Midbrain (tissue), 1 donor: ENCODE data around the gene ADCK1.
"Not testable (repeated sequence)": the region's sequence is repeated elsewhere in the genome, so short reads cannot be mapped to it uniquely, and the experiment has no call there.

ENCODE experiments used
- DNase-seq: peaks from one replicate; lab custom pipeline; 2025; lab: John Stamatoyannopoulos, UW

Gene ADCK1, protein sequence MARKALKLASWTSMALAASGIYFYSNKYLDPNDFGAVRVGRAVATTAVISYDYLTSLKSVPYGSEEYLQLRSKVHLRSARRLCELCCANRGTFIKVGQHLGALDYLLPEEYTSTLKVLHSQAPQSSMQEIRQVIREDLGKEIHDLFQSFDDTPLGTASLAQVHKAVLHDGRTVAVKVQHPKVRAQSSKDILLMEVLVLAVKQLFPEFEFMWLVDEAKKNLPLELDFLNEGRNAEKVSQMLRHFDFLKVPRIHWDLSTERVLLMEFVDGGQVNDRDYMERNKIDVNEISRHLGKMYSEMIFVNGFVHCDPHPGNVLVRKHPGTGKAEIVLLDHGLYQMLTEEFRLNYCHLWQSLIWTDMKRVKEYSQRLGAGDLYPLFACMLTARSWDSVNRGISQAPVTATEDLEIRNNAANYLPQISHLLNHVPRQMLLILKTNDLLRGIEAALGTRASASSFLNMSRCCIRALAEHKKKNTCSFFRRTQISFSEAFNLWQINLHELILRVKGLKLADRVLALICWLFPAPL

DNA sequence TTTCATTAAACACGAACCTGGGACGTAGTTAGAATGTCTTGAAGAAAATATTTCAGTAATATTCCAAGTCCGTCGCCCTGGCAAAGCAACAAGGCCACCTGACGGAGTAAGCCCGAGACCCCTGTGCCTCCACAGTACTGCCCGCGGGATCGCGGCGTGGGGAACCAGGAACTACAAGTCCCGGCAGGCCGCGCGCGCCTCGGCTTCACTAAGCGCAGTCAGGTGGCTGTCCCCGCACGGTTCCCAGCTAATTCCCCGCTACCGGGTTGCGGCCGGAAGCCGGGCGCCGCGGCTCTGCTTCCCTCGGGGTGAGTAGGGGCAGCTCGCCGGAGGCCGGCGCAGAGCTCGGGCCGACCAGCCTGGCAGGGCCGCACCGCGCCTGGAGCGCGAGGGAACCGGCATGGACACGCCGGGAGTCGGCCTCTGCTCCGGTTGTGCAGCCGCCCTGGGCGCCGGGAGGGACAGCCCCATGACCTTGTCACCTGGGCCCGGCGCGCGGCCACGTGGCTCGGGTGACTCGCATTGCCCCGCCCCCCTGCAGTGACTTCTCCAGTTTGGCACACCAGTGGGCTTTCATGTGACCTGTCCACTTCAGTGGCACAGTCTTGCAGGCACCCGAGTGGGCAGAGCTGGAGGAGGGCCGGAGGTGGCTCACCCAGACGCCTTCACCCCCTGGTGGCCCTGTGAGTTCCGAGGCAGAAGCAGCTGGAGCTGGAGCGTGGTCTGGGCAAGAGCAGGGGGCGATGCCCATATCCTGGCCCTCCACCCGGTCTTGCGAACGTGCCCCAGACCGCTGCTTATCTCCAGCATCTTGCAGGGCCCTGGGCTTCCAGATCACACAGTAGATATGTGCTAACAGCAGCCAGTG is at the start of gene ADCK1:
Gene ADCK1 (plus strand): TSS at position 247 of the 868 bp plus-strand sequence. CDS start 18,870 bp downstream, outside the sequence.
- peak; percentile 91 for DNase-seq

DNA sequence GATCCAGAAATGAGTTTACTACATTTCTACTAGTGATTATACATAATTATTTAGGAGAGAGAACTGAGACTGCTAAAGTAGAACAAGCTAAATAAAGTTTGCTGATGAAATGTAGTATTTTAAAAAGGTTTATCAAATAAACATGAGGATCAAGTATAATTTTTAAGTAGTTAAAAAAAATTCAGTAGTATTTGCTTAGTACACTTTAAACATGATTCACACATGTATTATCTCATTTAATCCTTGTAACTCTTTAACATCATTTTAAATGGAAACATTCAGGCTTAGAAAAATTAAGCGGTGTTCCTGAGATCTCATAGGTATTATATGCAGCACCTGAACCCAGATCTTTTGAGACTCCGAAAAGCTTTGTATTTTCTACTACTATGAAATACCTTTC is 47.6 kb upstream of the ADCK1 start:
- DNase-seq: no peak

DNA sequence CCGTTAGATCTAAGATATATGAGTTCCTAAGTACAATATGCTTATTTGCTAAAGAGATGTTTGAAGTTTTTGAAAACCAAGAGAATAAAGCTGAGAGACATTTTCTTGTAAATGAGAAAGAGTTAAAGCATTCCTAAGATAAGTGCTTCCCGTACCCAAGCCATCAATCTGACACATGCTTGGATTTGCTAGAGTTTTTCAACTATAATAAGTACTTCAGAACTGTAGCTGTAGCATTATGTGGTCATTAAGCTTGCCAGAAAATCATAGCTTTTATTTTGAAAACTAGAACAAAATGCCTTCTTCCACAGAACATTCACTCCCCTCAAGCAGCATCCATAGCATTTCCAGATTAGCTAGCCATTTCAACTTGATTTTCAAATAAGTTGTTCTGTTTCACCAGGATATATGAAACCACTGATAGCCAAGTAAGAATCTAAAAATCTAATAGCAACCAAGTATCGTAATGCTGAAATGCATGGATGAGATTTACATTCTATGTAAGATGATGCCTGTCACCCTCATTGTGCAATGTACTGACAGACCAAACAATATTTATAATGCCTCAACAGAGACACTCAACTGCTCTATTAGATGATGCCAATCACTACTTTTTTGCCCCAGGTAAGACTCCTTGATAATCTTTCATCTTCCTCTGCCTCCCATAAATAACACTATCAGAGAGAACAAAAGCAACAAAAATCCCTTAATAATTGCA is 47.0 kb upstream of the ADCK1 start:
- no peak for DNase-seq

DNA sequence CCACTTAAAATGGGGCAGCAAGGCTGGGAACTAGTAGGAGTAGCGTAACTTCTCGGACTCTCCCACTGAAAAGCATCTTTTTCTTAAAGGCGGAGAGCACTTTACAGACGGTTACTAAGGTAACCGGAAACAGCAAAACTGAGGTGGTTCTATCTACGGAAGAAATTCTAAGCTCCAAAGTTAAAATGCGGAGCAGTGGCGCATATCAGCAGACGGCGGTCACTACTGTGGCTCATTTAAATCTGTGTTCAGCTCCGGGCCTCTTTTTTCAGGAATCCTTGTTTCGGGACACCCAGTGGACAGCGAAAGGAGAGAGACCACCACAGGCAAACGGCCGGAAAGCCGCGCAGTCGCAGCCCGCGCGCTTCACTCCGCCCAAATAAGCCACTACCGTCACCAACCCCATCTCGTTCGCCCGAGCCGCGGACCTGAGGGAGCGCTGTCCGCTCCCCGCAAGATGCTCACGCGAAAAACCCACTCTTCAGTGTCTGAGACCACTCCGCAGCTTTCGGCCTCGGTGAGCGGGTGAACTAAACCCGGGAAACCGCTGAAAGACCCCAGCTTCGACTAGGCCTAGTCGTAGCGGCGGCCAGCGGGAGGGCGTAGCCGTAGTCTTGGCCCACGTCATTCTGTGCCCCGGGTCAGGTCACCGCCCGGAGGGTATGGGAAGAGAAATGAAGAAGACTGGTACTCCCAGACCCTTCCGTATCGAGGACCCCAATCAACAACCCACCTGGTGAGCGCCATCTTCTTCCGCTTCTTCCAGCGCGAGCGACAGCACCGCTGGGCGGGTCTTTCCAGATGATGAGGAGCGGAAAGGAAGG is 39.3 kb upstream of the ADCK1 start, which contains the start of gene SNW1:
Gene SNW1 (minus strand): TSS at position 776 of the 824 bp plus-strand sequence. CDS start 29 bp downstream, at position 747.
- DNase-seq: peak; percentile 49

DNA sequence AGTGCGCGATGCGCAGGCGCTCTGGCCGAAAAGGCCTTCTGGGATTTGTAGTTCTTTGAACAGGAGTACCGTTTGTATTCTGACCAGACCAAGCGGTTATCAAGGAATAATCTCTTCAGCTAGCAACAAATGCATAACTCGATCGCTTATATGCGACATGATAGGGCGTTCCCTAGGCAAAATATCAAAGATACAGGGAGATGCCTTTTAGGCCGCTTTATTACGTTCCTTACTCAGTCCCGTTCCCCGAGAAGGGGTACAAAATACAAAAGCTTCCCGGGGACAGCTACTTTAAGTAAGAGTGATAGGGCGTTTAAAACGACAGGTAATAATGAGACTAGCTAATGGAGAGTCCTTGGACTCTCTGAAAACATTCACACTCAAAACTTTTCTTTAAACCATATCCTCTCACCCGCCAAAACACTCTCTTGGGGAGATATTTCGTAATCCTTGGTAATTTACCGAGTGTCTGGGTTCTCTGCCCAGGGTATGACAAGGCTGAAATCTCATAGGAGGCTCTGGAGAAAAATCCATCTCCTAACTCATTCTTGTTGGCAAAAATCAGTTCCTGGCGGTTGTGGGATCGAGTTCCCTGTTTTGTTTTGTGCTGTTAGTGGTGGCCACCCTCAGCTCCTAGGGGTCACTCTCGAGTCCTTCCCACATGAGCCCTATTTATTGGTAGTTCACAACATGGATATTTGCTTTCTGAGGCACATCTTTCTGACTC is 38.5 kb upstream of the ADCK1 start:
- peak; percentile 98 for DNase-seq

DNA sequence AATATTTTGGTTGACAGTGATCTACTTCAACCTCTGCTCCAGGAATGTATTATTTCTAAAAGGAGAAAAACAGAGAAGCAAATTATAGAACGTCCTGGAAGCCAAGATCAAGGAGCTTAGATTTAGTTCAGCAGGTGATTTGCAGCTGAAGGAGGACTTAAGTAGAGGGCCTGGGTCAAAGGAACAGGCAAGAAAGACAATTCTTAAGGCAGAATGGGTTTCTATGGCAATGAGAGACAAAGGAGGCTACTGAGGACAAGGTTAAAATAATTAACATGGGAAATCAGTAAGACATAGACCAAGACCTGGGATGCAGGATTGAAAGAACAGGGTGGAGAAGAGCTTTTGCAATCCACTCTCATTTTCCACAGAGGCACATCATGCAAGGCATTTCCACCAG is 36.6 kb upstream of the ADCK1 start:
- no peak for DNase-seq

DNA sequence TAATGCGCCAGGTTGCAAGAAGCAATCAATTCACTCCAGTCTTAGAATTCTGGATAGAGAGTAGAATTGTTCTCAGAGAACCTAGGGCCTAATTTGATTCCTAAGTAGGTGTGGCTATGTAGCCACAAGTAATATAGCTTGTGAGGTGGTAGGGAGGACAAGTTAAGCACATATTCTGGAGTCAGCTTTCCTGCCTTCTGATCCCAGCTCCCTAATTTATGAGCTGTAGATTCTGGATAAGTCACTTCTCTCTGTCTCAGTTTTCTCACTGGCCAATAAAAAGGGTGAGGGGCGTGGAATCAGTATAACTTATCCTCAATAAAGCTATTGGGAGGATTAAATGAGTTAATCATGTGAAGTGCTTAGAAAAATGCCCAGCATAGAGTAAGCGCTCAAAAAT is 35.9 kb upstream of the ADCK1 start:
- no peak for DNase-seq

DNA sequence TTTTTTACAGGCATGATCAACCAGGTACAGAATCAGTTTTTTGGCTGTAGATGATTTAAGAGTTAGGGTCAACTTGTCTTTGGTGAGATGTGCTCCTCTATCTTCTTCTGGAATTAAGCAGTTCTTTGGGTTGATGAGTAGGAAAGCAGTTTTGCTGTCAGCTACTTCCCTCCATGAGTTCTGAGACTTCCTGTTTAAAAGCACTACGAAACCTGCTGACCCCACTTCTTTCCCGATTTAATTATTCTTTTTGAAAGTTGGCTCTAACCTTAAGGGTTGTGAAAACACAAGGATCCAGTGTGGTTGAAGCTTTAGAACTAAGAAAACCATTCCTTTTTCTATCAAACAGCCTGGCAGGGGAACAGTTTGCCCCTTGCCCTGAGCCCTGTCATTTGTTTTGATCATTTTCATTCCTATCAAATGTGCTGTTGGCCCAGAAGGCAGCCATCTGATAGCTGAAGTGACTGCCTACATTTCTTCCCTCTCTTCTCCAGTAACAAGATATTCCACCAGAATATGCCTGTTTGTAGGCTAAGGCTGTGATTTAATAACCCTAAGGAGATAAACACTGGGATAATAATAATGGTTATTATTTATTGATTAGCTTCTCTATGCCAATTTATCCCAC is 31.4 kb upstream of the ADCK1 start:
- DNase-seq: not testable (repeated sequence)

DNA sequence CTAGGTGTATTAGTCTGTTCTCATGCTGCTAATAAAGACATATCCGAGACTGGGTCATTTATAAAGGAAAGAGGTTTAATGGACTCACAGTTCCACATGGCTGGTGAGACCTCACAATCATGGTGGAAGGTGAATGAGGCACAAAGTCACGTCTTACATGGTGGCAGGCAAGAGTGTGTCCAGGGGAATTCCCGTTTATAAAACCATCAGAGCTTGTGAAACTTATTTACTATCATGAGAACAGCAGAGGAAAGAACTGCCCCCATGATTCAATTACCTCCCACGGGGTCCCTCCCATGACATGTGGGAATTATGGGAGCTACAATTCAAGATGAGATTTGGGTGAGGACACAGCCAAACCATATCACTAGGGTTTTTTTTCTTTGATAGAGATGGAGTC is 25.9 kb upstream of the ADCK1 start:
- DNase-seq: not testable (repeated sequence)

DNA sequence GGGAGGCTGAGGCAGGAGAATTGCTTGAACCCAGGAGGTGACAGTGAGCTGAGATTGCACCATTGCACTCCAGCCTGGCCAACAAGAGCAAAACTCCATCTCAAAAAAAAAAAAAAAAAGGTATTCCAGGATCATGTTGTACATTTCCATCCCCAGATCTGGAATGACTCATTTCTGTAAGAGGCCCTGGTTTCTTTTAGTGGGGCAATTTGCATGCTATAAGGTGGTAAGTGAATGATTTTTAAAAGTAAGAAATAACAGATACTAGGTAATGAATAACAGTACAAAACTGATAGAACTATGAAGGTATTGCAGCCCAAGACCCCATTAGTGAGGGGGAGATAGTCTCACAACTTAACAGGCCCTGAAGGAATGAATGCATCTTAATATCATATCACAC is 17.7 kb upstream of the ADCK1 start:
- no peak for DNase-seq

DNA sequence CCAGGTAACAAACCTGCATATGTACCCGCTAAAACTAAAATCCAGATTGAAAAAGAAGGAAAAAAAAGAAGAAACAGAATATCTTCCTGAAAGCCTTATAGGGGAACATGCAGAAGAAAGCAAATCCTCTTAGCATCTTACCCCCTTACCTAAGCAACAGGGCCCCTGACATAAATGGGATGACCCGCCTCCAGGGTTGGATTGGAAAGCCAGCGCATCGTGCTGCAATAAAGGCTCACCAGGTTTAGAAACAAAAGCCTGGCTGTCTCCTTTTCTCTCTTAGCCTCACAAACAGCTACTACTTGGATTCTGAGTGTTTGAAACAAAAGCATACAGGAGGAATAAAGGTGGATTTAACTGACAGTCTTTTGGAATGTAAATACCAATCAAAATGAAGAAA is 13.8 kb upstream of the ADCK1 start:
- DNase-seq: no peak

DNA sequence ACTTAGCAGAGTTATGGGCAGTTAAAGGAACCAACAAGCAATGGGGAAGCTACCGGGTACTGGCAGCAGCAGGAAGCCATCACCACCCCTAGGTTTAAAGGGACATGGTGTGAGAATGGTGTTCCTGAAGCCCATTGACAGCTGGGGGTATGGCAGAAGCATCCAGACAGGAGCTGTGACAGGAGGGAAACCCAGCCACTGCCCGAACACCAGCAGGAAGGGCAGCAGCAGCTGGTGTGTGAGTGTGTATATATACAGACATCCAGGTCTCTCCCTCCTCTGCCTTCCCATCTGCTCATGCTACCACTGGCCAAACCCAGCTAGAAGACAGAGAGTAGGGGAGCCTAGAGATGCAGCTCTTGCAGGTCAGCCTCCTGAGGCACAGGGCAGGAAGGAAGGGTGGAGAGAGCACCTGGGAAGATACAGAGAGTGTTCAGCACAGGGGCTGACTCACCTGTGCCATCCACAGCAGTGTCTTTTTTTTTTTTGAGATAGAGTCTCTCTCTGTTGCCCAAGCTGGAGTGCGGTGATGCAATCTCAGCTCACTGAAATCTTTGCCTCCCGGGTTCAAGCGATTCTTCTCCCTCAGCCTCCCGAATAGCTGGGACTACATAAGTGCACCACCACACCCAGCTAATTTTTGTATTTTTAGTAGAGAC is 9.2 kb upstream of the ADCK1 start:
- DNase-seq: no peak

DNA sequence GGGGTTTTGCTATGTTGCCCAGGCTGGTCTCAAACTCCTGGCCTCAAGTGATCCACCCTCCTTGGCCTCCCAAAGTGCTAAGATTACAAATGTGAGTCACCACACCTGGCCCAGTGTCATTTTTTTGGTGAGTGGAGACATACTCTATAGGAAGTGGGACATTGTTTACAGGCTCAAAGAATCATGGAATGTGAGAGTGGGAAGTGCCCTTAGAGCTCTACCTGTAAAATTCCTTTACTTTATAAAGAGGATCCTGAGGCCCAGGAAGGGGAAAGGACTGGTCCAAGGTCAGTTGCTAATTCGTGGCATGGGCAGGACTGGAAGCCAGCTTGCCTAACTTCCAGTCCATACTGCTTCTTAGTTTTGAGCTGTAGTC is 8.7 kb upstream of the ADCK1 start:
- no peak for DNase-seq

DNA sequence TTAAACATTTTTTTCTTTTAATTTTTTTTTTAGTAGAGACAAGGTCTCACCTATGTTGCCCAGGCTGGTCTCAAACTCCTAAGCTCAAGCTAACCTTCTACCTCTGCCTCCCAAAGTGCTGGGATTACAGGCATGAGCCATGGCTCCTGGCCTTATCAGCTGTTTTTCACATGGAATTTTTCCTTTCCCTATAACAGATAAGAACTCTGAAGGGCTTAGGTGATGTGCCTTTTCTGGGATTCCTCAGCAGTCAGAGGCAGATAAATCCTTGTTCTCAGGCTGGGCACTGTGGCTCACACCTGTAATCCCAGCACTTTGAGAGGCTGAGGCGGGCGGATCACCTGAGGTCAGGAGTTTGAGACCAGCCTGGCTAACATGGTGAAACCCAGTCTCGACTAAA is 6.7 kb upstream of the ADCK1 start:
- DNase-seq: not testable (repeated sequence)

DNA sequence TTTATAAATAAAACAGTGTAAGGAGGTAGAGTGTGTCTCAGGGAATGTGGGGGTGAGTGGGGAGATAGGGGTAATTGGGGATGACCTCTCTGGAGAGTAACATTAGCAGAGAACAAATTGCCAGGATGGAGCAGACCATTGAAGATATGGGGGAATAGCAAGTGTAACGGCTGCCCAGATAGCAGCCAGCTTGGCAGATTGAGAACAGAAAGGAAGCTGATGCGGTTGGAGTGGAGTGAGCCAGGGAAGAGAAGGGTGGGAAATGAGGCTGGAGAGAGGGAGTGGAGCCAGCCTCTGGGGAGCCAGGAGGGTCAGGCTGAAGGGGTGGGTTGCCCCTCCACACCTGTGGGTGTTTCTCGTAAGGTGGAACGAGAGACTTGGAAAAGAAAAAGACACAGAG is 5.6 kb upstream of the ADCK1 start:
- no peak for DNase-seq

DNA sequence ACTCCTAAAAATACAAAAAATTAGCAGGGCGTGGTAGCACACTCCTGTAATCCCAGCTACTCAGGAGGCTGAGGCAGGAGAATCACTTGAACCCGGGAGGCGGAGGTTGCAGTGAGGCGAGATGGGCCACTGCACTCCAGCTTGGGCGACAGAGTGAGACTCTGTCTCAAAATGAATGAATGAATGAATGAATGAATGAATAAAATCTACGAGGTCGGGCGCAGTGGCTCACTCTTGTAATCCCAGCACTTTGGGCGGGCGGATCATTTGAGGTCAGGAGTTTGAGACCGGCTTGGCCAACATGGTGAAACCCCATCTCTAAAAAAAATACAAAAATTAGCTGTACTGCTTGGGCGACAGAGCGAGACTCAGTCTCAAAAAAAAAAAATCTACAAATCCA is 453 bp upstream of the ADCK1 start:
- DNase-seq: not testable (repeated sequence)

DNA sequence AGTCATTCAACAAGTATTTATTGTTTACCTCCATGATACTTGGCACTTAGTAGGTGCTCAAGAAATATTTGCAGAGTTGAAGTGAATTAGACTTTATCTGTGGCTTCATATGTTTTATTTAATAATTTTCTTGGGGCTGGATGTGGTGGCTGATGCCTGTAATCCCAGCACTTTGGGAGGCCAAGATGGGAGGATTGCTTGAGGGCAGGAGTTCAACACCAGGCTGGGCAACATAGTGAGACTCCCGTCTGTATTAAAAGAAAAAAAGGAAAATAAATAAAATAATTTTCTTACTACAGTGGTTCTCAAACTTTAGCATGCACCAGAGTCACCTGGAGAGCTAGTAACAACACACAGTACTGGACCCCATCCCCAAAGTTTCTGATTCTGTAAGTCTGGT is 905 bp downstream of the ADCK1 start:
- DNase-seq: no peak

DNA sequence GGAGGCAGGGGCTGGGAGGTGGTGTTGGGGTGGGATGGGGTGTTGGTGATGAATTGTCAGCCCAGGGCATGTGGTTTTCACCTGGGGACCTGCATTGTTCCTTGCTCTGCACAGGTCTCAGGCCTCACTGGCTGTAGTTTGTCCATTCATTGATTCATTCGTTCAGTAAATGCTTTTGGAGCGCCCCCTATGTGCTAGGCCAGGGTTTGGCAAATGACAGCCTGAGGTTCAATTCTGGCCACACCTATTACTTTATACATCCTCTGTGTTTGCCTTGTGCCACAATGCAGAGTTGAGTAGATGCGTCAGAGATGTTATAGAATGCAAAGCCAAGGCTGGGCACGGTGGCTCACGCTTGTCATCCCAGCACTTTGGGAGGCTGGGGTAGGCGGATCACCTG is 4.7 kb downstream of the ADCK1 start:
- no peak for DNase-seq

DNA sequence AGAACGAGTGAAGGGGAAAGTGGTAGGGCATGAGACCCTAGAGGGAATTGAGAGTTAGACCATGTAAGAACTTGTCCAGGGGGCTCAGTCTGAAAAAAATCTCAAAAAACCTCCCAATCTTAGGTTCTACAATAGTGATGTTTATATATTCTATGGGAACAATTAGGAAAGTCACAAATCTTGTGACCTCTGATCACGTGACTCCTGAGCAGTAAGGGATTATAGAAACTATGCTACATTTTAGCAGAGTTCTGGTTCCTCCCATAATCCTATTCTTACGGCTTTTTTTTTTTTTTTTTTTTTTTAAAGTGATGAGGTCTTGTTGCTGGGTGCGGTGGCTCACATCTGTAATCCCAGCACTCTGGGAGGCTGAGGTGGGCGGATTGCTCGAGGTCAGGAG is 5.8 kb downstream of the ADCK1 start:
- no peak for DNase-seq

DNA sequence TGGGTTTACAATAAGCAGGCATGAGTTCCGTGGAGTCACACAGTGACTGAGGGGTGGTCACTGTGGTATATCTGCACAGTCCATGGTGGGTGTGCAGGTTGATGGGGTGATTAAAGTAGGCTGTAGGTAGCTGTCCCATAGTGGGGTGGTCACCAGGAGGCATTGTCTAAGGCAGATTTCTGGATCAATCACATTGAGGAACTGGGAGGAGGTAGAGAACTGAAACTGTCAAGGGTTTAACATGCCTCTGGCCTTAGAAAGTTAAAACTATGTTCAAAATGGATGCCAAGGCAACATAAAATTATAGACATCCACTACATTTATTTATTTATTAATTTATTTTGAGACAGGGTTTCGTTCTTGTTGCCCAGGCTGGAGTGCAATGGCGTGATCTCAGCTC is 8.3 kb downstream of the ADCK1 start:
- DNase-seq: no peak
